ENCODE data around the gene PGAP6.
"Not testable (repeated sequence)": the region's sequence is repeated elsewhere in the genome, so short reads cannot be mapped to it uniquely, and the experiment has no call there.

Gene PGAP6

GRCh38 chr16:359871-360697, 21.7 kb downstream of the PGAP6 start:
- Histone ChIP-seq H3K4me3 (no peak overlapping the region), H3K27ac (no peak overlapping the region)

DNA sequence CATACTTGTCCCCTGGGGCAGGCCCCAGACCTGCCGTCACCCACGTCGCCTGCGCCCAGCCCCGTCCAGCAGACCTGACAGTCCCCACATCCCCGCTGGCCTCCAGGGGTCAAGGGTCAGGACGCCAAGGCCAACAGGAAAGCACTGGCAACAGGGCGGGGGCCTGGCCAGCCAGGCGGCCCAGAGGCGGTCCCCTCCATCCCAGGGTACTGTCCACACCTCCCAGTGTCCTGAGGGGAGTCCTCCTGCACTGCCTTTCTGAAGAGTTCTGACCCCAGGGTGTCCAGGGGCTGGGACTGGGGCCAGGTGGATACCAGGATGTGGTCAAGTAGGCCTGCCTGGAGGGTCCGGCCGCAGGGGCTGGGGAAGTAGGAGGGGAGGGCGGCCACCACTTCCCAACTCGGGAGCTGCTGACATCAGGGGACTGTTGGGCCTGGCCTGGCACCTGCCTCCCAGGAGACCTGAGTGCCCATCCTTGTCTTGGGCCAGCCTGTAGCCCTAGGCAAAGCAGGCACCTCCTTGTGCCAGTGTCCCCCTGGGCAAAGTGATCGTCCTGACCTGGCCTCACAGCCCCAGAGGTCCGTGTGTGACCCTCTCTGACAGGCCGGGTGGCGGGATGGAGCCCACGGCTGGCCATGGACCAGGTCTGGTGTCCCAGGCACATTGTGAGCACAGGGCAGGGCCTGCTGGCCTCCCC, 22.6 kb downstream of the PGAP6 start:
- H3K4me3 ChIP-seq = no peak overlapping the region
- no peak overlapping the region for H3K27ac ChIP-seq

- Histone ChIP-seq H3K27ac (no peak overlapping the region), H3K4me3 (no peak overlapping the region)
These were observed 25.0 kb downstream of the PGAP6 start for GRCh38 chr16:356741-357140.

- Histone ChIP-seq H3K4me3 (no peak overlapping the region), H3K27ac (peak overlapping the region in 5 of 21 experiments; percentile 4 to 83 (median 24))
These were observed 26.8 kb downstream of the PGAP6 start for GRCh38 chr16:354971-355461.

DNA sequence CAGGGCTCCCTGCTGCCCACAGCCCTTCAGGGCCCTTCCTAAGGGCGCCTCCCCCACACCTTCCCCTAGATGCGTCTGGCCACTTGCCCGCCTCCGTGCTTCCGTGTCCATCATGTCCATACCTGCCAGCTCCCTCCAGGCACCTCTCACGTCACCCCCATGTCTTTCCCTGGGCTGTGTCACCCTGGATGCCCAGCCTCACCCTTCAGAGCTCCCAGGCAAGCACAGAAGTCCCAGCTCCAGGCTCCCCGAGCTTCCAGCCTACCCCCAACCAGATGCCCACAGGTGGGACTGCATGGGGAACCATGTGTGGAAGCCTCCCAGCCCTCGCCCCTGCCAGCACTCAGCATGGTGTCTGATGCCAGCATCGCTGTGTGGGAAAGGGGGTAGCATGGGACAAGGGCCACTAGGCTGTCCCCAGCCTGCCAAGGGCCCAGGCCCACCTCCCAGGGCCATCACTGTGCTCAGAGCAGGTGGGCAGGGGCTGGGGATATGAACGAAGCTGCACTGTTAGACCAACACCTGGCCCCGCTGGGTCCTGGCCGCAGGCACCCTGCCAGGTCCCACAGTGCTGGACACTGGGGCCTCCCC, 27.4 kb downstream of the PGAP6 start:
- H3K4me3 ChIP-seq = no peak overlapping the region

GRCh38 chr16:353404-354290, 28.1 kb downstream of the PGAP6 start:
- H3K4me3 ChIP-seq = peak overlapping the region; percentile 19 to 89 (median 34)
- peak overlapping the region in 19 of 21 experiments; percentile 10 to 83 (median 68) for H3K27ac ChIP-seq

More for the DNA sequence above, 27.4 kb downstream of the PGAP6 start:
- H3K27ac ChIP-seq = peak overlapping the region in 8 of 21 experiments; percentile 4 to 83 (median 74)

GRCh38 chr16:352547-353403, 29.0 kb downstream of the PGAP6 start, which contains the start of gene AXIN1:
TSS of gene AXIN1 (minus strand) at chr16:352723. CDS start at chr16:347025, 5,698 bp downstream.
- Histone ChIP-seq H3K27ac (peak within 1 kb of the TSS in 20 of 21 experiments; percentile 43 to 92 (median 72)), H3K4me3 (peak within 1 kb of the TSS; percentile 48 to 89 (median 73))

- H3K27ac ChIP-seq = peak overlapping the region in 20 of 21 experiments; percentile 29 to 92 (median 72)
- peak overlapping the region; percentile 48 to 89 (median 73) for H3K4me3 ChIP-seq
These were observed 29.8 kb downstream of the PGAP6 start for GRCh38 chr16:351804-352520.

DNA sequence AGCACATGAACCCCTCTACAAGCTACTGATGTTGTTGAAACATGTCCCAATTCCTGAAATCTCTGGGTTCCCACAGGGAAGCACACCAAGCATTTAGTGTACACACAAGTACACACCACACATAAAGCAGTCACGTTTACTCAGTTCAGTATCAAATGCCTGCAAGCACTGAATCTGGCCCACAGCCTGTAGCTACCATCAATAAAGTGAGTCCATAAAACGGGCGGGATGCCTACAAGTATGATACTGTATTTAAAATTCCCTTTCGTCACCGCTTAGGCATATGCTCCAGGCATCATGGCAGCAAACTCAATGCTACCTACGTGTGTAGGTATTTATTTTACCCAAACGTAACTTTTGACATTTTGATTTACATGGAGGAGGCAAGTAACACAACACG, 31.6 kb downstream of the PGAP6 start:
- no peak overlapping the region for H3K4me3 ChIP-seq
- H3K27ac ChIP-seq = no peak overlapping the region

GRCh38 chr16:349211-349610, 32.6 kb downstream of the PGAP6 start:
- Histone ChIP-seq H3K27ac (no peak overlapping the region), H3K4me3 (no peak overlapping the region)

DNA sequence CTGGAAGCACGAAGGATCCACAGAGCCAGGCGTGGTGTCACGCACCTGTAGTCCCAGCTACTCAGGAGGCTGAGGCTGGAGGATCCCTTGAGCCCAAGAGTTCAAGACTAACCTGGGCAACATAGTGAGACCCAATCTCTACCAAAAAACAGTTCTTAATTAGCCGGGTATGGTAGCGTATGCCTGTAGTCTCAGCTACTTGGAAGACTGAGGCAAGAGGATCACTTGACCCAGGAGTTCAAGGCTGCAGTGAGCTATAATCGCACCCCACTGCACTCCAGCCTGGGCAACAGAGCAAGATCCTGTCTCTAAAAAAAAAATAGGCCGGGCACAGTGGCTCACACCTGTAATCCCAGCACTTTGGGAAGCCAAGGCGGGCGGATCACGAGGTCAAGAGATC, 33.3 kb downstream of the PGAP6 start:
- H3K27ac ChIP-seq, H3K4me3 ChIP-seq: not testable (repeated sequence)

DNA sequence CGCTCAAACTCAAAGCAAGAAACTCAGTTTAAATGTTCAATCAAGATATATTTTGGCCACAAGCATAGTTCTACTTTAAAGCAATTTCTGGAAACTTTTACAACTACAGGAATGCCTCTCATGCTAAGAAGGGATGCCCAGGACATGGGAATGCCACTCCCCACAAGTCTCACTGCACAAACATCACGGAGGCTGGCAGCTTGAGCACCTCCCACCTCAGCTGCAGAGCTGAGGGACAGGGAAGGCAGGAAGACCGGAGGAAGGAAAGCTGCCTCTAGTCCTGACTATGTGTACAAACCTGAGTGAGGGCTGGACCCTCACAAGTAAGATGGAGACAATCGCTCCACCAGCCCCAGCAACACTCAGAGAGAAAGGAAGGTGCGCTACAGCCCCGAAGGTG, 34.6 kb downstream of the PGAP6 start:
- H3K27ac ChIP-seq = peak overlapping the region in 1 of 21 experiments; percentile 12
- no peak overlapping the region for H3K4me3 ChIP-seq

DNA sequence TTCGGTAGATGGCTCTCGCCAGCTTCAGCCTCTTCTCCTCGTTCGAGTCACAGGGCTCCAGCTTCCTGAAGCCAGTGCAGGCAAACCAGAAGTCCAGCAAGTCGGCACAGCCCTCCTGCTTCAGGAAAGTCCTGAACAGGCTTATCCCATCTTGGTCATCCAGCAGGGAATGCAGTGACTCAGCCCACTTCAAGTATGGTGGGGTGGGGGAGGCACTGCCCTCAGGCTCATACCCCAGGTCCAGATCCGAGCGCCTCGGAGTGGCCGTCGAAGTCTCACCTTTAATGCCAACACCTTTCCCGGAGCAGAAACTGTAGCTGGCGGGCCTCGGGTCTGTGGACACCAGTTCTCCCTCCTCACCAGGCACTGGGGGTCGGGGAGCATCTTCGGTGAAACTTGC, 35.2 kb downstream of the PGAP6 start:
- Histone ChIP-seq H3K4me3 (no peak overlapping the region), H3K27ac (no peak overlapping the region)

DNA sequence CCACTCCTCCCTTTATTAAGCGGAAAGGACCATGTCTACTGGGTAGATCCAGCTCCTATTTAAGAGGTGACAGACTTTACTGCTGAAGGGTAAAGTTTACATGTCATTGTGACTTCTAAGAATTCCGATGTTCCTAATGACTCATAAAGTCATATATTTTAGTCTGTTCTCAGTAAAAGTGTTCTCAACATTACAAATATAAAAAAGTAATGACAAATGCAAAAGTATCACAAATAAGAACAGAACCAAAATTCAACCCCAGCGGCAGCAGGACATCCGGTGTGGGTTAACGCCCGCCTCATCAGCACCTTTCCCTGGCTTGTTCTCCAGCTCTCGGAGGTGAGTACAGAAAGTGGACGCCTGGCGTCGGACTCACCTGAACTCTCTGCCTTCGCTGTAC, 36.0 kb downstream of the PGAP6 start:
- H3K27ac ChIP-seq = no peak overlapping the region
- H3K4me3 ChIP-seq = no peak overlapping the region

DNA sequence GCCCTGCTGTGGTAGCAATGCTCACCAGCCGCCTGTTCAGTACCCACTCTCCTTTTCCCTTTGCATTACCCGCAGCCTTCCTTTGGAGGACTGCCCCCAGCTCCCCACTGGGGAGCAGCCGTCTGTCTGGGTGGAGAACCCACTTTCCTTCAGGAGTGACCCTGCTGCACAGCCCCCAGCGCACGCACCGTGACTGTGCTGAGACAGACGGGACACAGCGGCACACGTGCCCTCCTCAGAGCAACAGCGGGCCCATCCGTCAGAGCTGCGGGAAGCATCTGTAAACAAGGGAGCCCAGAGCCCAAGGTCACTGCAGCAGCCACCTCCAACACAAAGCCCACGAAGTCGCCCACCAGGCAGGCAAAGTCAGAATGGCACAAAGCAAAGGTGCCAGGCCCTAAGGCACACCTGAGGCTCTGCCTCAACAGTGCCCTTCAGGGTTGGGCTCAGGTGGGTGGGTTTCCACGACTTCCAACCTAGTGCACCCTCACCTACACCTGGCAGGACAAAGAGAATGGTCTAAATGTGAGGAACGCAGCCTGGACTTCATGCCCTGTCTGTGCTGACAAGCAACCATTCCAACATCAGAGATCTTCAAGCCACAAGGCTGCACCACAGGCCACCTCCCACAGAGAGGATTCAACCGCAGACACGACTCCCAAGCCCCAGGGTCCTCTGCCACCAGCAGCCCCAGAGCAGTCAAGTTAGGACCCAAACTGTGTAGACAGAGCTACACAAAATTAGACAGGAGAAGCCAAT, 39.1 kb downstream of the PGAP6 start:
- Histone ChIP-seq H3K27ac (no peak overlapping the region), H3K4me3 (no peak overlapping the region)

- H3K4me3 ChIP-seq = not testable (repeated sequence)
These were observed 39.8 kb downstream of the PGAP6 start for GRCh38 chr16:341974-342336.

More at GRCh38 chr16:341974-342336, 39.8 kb downstream of the PGAP6 start:
- not testable (repeated sequence) for H3K27ac ChIP-seq

Data from skin epidermis (tissue), 12 donors.